PC-3 (cell line): ENCODE measurements around the gene AGAP1. TPM values are rescaled to one million over a fixed set of nuclear protein-coding genes. Genes with fewer than 3 reads are reported as not detected.

ENCODE experiments used
- ATAC-seq: fragments of 200-7000 bp; cut with Tn5 transposase; 2 replicates; pipeline ENCODE4 v1.9.1; 2020; ENCODE audit warnings: mild to moderate bottlenecking, moderate library complexity
- BruUV-seq: library from RNA; stranded (reverse); fragments of 400-500 nt; replicated peaks from 2 replicates; lab custom pipeline; 2021; lab: Mats Ljungman, UMichigan
- CTCF ChIA-PET: fragments of 300-600 bp; sonication (Branson Sonifier 250); formaldehyde crosslinking; loops from one replicate; lab custom pipeline; 2022; ENCODE audit warnings: antibody characterized with exemption; lab: Charles Lee
- POLR2A ChIA-PET: fragments of 300-600 bp; sonication (Branson Sonifier 250); formaldehyde crosslinking; loops from one replicate; lab custom pipeline; 2022; ENCODE audit warnings: antibody characterized with exemption; ENCODE audit not compliant: unreplicated experiment; lab: Charles Lee
- DNase-seq: peaks from one replicate; pipeline ENCODE4 v3.0.0-alpha.2; 2015
- H2AFZ ChIP-seq: fragments of 300-600 bp; sonication (generic); 2 replicates; pipeline ENCODE4 v1.6.0; 2016; ENCODE audit warnings: antibody characterized with exemption, low read length
- H3F3A ChIP-seq: fragments of 300-600 bp; sonication (generic); one replicate; pipeline ENCODE4 v1.6.0; 2017; ENCODE audit warnings: antibody characterized with exemption, low read length, control low read depth, mild to moderate bottlenecking; ENCODE audit not compliant: unreplicated experiment
- H3K27ac ChIP-seq: fragments of 300-600 bp; sonication (generic); 2 replicates; pipeline ENCODE4 v1.5.1; 2016; ENCODE audit warnings: mild to moderate bottlenecking, low read length
- H3K27me3 ChIP-seq: fragments of 300-600 bp; sonication (generic); 2 replicates; pipeline ENCODE4 v1.6.1; 2016; ENCODE audit warnings: low read length, mixed read lengths
- H3K36me3 ChIP-seq: fragments of 300-600 bp; sonication (generic); 2 replicates; pipeline ENCODE4 v1.6.1; 2016; ENCODE audit warnings: low read depth, mixed run types, low read length, mixed read lengths
- H3K4me1 ChIP-seq: fragments of 300-600 bp; sonication (generic); 2 replicates; pipeline ENCODE4 v1.5.1; 2016; ENCODE audit warnings: low read length; ENCODE audit not compliant: insufficient read depth
- H3K4me2 ChIP-seq: fragments of 300-600 bp; sonication (generic); 2 replicates; pipeline ENCODE4 v1.6.0; 2016; ENCODE audit warnings: low read length
- H3K4me3 ChIP-seq: fragments of 300-600 bp; sonication (generic); 2 replicates; pipeline ENCODE4 v1.5.1; 2016; ENCODE audit warnings: mild to moderate bottlenecking, low read length, mixed read lengths
- H3K79me2 ChIP-seq: fragments of 300-600 bp; sonication (generic); 2 replicates; pipeline ENCODE4 v1.6.1; 2017; ENCODE audit warnings: low read length, mixed read lengths
- H3K9ac ChIP-seq: fragments of 300-600 bp; sonication (generic); 2 replicates; pipeline ENCODE4 v1.6.0; 2016; ENCODE audit warnings: mild to moderate bottlenecking, low read length
- H3K9me2 ChIP-seq: fragments of 300-600 bp; sonication (generic); replicated peaks from 2 replicates; pipeline ENCODE4 v1.6.1; 2016; ENCODE audit warnings: mixed run types, low read length, mixed read lengths
- H3K9me3 ChIP-seq: fragments of 300-600 bp; sonication (generic); 2 replicates; pipeline ENCODE4 v1.6.1; 2016; ENCODE audit warnings: low read length, mixed read lengths
- H4K20me1 ChIP-seq: fragments of 300-600 bp; sonication (generic); 2 replicates; pipeline ENCODE4 v1.6.1; 2016; ENCODE audit warnings: low read length, mixed read lengths
- CTCF ChIP-seq: fragments of 300-600 bp; sonication (generic); conservative IDR thresholded peaks from 2 replicates; pipeline ENCODE4 v1.5.1; 2017; ENCODE audit warnings: antibody characterized with exemption, low read depth, mild to moderate bottlenecking, low read length
- EZH2 ChIP-seq: fragments of 300-600 bp; sonication (generic); IDR thresholded peaks from one replicate; pipeline ENCODE4 v1.6.1; 2017; ENCODE audit warnings: antibody characterized with exemption, mild to moderate bottlenecking, low read length; ENCODE audit not compliant: unreplicated experiment
- EZH2phosphoT487 ChIP-seq: fragments of 300-600 bp; sonication (generic); IDR thresholded peaks from 2 replicates; pipeline ENCODE4 v1.6.1; 2018; ENCODE audit warnings: mild to moderate bottlenecking, antibody characterized with exemption, low read length, borderline replicate concordance
- intact Hi-C: fragments of 100-400 bp; cut with micrococcal nuclease; formaldehyde crosslinking; loops from 2 replicates; pipeline ENCODE4 v1.9.0; 2023
- total RNA-seq: library from RNA; depleted of rRNA; stranded (reverse); fragments of >200 nt; gene quantifications from 2 replicates; pipeline ENCODE4 v1.2.3, GENCODE V29; 2014

The AGAP1 gene
- total RNA-seq, 1 experiment from 2014 or later: 31.0 TPM

GRCh38 chr2:235988271-235989015, 494.6 kb downstream of the AGAP1 start:
- Histone ChIP-seq H2AFZ (no peak overlapping the region), H3K4me3 (no peak overlapping the region), H4K20me1 (no peaks in the 10 kb centered on the region), H3K79me2 (no peaks in the 10 kb centered on the region), H3K9me3 (no peaks in the 10 kb centered on the region), H3K36me3 (no peaks in the 10 kb centered on the region), H3K4me1 (no peaks in the 10 kb centered on the region), H3F3A (no peaks in the 10 kb centered on the region), H3K9me2 (no peaks in the 10 kb centered on the region), H3K4me2 (no peak overlapping the region), H3K27me3 (no peaks in the 10 kb centered on the region), H3K9ac (no peak overlapping the region), H3K27ac (no peak overlapping the region)
- DNase-seq (no peak), ATAC-seq (no peak)
- BruUV-seq: no TSS peak
- TF ChIP-seq EZH2phosphoT487: no peak
- TF ChIP-seq EZH2: no peak
- TF ChIP-seq CTCF: no peak
- intact Hi-C loops: no loop called here
- CTCF ChIA-PET: no interaction called here
- POLR2A ChIA-PET: no interaction called here

DNA sequence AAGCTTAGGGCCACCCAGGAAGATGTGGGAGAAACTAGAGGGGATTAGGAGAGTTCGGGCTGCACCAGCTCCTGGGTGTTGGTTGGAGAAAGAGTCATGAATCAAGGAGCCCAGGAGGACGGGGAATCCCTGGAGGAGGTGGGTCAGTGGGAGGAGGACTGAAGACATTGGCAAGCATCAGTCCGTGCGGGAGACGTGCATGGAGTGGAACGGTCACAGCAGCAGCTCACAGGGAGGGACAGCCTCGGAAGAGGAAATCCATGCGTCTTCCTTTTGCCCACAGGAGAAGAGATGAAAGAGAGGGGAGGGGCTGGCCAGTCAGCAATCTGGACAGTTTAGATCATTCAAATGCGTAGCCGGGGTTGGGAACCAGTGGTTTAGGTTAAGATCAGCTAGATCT, 495.7 kb downstream of the AGAP1 start:
- Histone ChIP-seq H4K20me1 (no peaks in the 10 kb centered on the region), H3K9ac (no peak overlapping the region), H3K4me3 (no peak overlapping the region), H3K36me3 (no peaks in the 10 kb centered on the region), H3F3A (no peaks in the 10 kb centered on the region), H3K27me3 (no peaks in the 10 kb centered on the region), H3K9me3 (no peaks in the 10 kb centered on the region), H3K9me2 (no peaks in the 10 kb centered on the region), H2AFZ (no peak overlapping the region), H3K27ac (no peak overlapping the region), H3K4me2 (no peak overlapping the region), H3K79me2 (no peaks in the 10 kb centered on the region), H3K4me1 (no peaks in the 10 kb centered on the region)
- no TSS peak for BruUV-seq
- ATAC-seq (no peak), DNase-seq (no peak)
- no peak for TF ChIP-seq CTCF
- no peak for TF ChIP-seq EZH2phosphoT487
- TF ChIP-seq EZH2: no peak
- CTCF ChIA-PET: interaction anchor here (1.0 kb wide), 1 partner anchor 191 kb away, joined by 4 read pairs; no protein-coding TSS in a partner anchor
- POLR2A ChIA-PET: no interaction called here
- intact Hi-C loops: no loop called here

DNA sequence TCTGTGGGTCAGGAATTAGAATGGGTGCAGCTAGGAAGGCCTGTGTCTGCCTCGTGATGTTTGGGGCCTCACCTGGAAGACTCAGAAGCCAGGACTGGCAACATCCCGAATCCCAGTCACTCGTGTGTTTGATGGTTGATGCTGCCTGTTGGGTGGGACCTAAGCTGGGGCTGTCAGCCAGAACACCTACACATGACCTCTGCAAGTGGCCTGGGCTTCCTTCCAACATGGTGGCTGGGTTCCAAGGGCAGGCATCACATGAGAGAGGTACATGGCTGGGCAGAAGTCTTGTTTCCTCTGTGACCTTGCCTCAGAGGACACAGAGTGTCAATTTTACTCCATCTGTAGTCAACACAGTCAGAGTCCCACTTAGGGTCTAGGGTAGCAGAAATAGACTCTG, 496.5 kb downstream of the AGAP1 start:
- Histone ChIP-seq H2AFZ (no peak overlapping the region), H3F3A (no peaks in the 10 kb centered on the region), H4K20me1 (no peaks in the 10 kb centered on the region), H3K27me3 (no peaks in the 10 kb centered on the region), H3K9me3 (no peaks in the 10 kb centered on the region), H3K9me2 (no peaks in the 10 kb centered on the region), H3K36me3 (no peaks in the 10 kb centered on the region), H3K79me2 (no peaks in the 10 kb centered on the region), H3K27ac (no peak overlapping the region), H3K4me2 (no peak overlapping the region), H3K4me3 (no peak overlapping the region), H3K4me1 (no peaks in the 10 kb centered on the region), H3K9ac (no peak overlapping the region)
- CTCF ChIA-PET: no interaction called here
- no peak for ATAC-seq
- POLR2A ChIA-PET: no interaction called here
- no peak for TF ChIP-seq EZH2
- no peak for TF ChIP-seq CTCF
- no peak for TF ChIP-seq EZH2phosphoT487
- no TSS peak for BruUV-seq
- intact Hi-C loops: no loop called here
- no peak for DNase-seq
